HepG2 (cell line): ENCODE results near the gene SAC3D1. TPM values are rescaled to one million over a fixed set of nuclear protein-coding genes. Genes with fewer than 3 reads are reported as not detected.

Experiments used
- DR1 ChIP-seq: sonication (generic); formaldehyde crosslinking; IDR thresholded peaks from 2 replicates; pipeline ENCODE4 v1.8.0; 2021; ENCODE audit warnings: mild to moderate bottlenecking, missing genetic modification reagents, inconsistent platforms
- EP300 ChIP-seq, 3 experiments: sonication (generic) in 1 of 3; formaldehyde crosslinking in 1 of 3; IDR thresholded peaks; 2 replicates each; pipeline versions ENCODE4 v1.5.1 to v1.6.1; 2011 to 2020; ENCODE audit warnings: low read depth in 2 of 3, low read length in 2 of 3, borderline replicate concordance in 1 of 3, improper control_type of control experiment in 1 of 3, mild to moderate bottlenecking in 1 of 3, missing genetic modification reagents in 1 of 3, moderate library complexity in 1 of 3
- FOXC1 ChIP-seq: sonication (generic); formaldehyde crosslinking; IDR thresholded peaks from 2 replicates; pipeline ENCODE4 v1.8.0; 2022; ENCODE audit warnings: mild to moderate bottlenecking, missing genetic modification reagents, borderline replicate concordance
- GPN1 ChIP-seq: sonication (generic); formaldehyde crosslinking; IDR thresholded peaks from 2 replicates; pipeline ENCODE4 v1.5.1; 2020; ENCODE audit warnings: missing genetic modification reagents, borderline replicate concordance
- HOMEZ ChIP-seq: IDR thresholded peaks from 2 replicates; pipeline ENCODE4 v1.6.1; 2016; ENCODE audit warnings: low read depth
- SMAD3 ChIP-seq: sonication (generic); formaldehyde crosslinking; IDR thresholded peaks from 2 replicates; pipeline ENCODE4 v1.4.0; 2020; ENCODE audit warnings: missing genetic modification reagents
- SOX6 ChIP-seq, 2 experiments: fragments of 450-650 bp in 1 of 2; sonication (generic) in 1 of 2; formaldehyde crosslinking in 1 of 2; IDR thresholded peaks; 2 replicates each; pipeline versions ENCODE4 v1.4.0 to v1.6.1; 2017 to 2020; ENCODE audit warnings: antibody characterized with exemption in 1 of 2, mild to moderate bottlenecking in 1 of 2, missing genetic modification reagents in 1 of 2
- SRY ChIP-seq: sonication (generic); formaldehyde crosslinking; IDR thresholded peaks from 2 replicates; pipeline ENCODE4 v1.8.0; 2022; ENCODE audit warnings: mild to moderate bottlenecking, missing genetic modification reagents
- SSRP1 ChIP-seq: IDR thresholded peaks from 2 replicates; pipeline ENCODE4 v1.6.1; 2016; ENCODE audit warnings: control low read depth
- TARDBP ChIP-seq: sonication (generic); formaldehyde crosslinking; IDR thresholded peaks from 2 replicates; pipeline ENCODE4 v1.8.0; 2022; ENCODE audit warnings: mild to moderate bottlenecking, missing genetic modification reagents
- XRCC5 ChIP-seq: fragments of 200-400 bp; formaldehyde crosslinking; optimal IDR thresholded peaks from 2 replicates; pipeline ENCODE3; 2017; ENCODE audit warnings: mild to moderate bottlenecking, low read length
- YY1 ChIP-seq: IDR thresholded peaks from 2 replicates; pipeline ENCODE4 v1.6.1; 2011; ENCODE audit warnings: low read length, low read depth, moderate library complexity, mild to moderate bottlenecking; ENCODE audit not compliant: insufficient read depth, insufficient replicate concordance
- ZFP91 ChIP-seq: sonication (generic); formaldehyde crosslinking; IDR thresholded peaks from 2 replicates; pipeline ENCODE4 v1.9.0; 2022; ENCODE audit warnings: missing genetic modification reagents, mild to moderate bottlenecking, borderline replicate concordance
- ZNF484 ChIP-seq: sonication (generic); formaldehyde crosslinking; IDR thresholded peaks from 2 replicates; pipeline ENCODE4 v1.5.1; 2020; ENCODE audit warnings: mild to moderate bottlenecking, low read depth, missing genetic modification reagents, borderline replicate concordance
- ZNF547 ChIP-seq: sonication (generic); formaldehyde crosslinking; IDR thresholded peaks from 2 replicates; pipeline ENCODE4 v1.5.1; 2020; ENCODE audit warnings: mild to moderate bottlenecking, missing genetic modification reagents
- ZNF556 ChIP-seq: sonication (generic); formaldehyde crosslinking; IDR thresholded peaks from 2 replicates; pipeline ENCODE4 v1.4.0; 2020; ENCODE audit warnings: mild to moderate bottlenecking, missing genetic modification reagents, borderline replicate concordance
- ZNF746 ChIP-seq: sonication (generic); formaldehyde crosslinking; IDR thresholded peaks from 2 replicates; pipeline ENCODE4 v1.8.0; 2022; ENCODE audit warnings: mild to moderate bottlenecking, missing genetic modification reagents
- ZSCAN30 ChIP-seq: sonication (generic); formaldehyde crosslinking; IDR thresholded peaks from 2 replicates; pipeline ENCODE4 v1.5.0; 2020; ENCODE audit warnings: mild to moderate bottlenecking, missing genetic modification reagents
- polyA plus RNA-seq, 8 experiments: library from polyadenylated mRNA; depleted of rRNA in 3 of 8; stranded (reverse) in 7 of 8; unstranded in 1 of 8; fragments of >200 nt; fragmentation: Illumina TruSeq in 4 of 8; extraction: Trizol in 4 of 8; gene quantifications; 2 replicates each; pipeline versions ENCODE4 v1.2.1 to v1.2.3, GENCODE V29; 2011 to 2016; ENCODE audit warnings: low read depth in 4 of 8, missing spikeins in 1 of 8, mixed read lengths in 1 of 8; ENCODE audit not compliant: insufficient read depth in 1 of 8
- total RNA-seq, 5 experiments: library from RNA; depleted of rRNA; stranded (reverse); fragments of >200 nt; fragmentation: Illumina TruSeq; extraction: Trizol; gene quantifications; 2 replicates each; pipeline ENCODE4 v1.2.3, GENCODE V29; 2016; ENCODE audit warnings: low read depth in 1 of 5
- TF ChIP-seq, protein P1 (sequence below): sonication (generic); formaldehyde crosslinking; IDR thresholded peaks from 2 replicates; pipeline ENCODE4 v1.4.0; 2020; ENCODE audit warnings: missing genetic modification reagents
- TF ChIP-seq, protein P2 (sequence below), 2 experiments: fragments of 450-650 bp in 1 of 2; sonication (generic) in 1 of 2; formaldehyde crosslinking; IDR thresholded peaks; 2 replicates each; pipeline versions ENCODE4 v1.5.0 to v1.8.0; 2020 to 2022; ENCODE audit warnings: mild to moderate bottlenecking in 1 of 2, missing genetic modification reagents in 1 of 2

Gene SAC3D1
- total and polyA plus RNA-seq, 2 of the 13 experiments (the other 11 are each of a cell fraction or from before 2014, with no cell fraction given) = 7.4 to 36.3 TPM

DNA sequence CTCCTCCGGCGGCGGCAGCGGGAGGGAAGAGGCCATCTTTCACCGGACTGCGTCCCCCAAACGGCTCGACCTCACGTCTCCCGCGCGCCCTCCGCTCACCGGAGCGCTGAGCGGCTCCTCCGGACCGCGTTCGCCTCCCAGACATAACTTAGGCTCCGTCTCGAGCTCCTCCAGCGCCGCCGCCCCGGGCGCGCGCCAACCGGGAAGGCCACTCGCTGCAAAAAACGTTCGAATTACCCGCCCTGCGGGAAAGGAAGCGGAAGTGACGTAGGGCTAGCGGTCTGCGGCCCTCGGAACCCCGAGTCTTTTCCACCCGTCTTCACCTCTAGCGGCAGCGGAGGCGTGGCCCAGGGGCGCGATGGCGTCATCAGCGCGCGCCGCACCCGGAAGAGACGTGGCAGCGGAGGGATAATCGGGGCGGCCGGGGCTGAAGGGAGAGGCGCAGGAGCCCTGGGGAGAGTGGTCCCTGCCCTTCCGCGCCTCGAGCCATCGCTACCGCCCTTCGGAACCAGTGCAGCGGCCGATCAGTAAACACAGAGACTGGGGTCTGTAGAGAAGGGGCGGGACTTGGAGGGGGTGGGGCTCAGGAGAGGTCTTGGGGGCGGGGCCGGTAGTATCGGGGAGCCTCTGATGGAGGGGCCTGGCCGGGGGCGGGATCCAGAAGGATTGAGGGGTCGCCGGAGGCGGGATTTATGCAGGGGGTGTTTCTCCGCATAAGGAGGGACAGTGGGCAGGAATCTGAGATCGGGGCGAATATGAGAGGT lies 43.0 kb downstream of the SAC3D1 start, which contains the start of the genes CDCA5 and ZFPL1 (continued):
- 0 out of 4 replicates have a peak, but pooled peaks of 1 of the 2 experiments have one; percentile 40 for TF ChIP-seq EP300 (IDR thresholded peaks at IDR 0.05; ENCODE audit: low read depth in 2 of 2, low read length in 2 of 2)
- TF ChIP-seq EP300 (CRISPR knock-in tag; IDR thresholded peaks at IDR 0.05; ENCODE audit: borderline replicate concordance) = peak; percentile 43; the same call in 1 of the 2 replicates
- 0 out of 2 replicates have a peak, but pooled peaks have one; percentile 25 for TF ChIP-seq SSRP1
- TF ChIP-seq GPN1 (CRISPR knock-in tag) = 0 out of 2 replicates have a peak, but pooled peaks have one; percentile 14
- TF ChIP-seq ZNF556 (CRISPR knock-in tag) = peak; percentile 87; the same call in 1 of the 2 replicates
- 0 out of 2 replicates have a peak, but pooled peaks have one; percentile 42 for TF ChIP-seq FOXC1 (CRISPR knock-in tag)
- peak; percentile 90 for TF ChIP-seq TARDBP (CRISPR knock-in tag)
- TF ChIP-seq, protein P1, sequence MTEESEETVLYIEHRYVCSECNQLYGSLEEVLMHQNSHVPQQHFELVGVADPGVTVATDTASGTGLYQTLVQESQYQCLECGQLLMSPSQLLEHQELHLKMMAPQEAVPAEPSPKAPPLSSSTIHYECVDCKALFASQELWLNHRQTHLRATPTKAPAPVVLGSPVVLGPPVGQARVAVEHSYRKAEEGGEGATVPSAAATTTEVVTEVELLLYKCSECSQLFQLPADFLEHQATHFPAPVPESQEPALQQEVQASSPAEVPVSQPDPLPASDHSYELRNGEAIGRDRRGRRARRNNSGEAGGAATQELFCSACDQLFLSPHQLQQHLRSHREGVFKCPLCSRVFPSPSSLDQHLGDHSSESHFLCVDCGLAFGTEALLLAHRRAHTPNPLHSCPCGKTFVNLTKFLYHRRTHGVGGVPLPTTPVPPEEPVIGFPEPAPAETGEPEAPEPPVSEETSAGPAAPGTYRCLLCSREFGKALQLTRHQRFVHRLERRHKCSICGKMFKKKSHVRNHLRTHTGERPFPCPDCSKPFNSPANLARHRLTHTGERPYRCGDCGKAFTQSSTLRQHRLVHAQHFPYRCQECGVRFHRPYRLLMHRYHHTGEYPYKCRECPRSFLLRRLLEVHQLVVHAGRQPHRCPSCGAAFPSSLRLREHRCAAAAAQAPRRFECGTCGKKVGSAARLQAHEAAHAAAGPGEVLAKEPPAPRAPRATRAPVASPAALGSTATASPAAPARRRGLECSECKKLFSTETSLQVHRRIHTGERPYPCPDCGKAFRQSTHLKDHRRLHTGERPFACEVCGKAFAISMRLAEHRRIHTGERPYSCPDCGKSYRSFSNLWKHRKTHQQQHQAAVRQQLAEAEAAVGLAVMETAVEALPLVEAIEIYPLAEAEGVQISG (CRISPR knock-in tag) = peak; percentile 92
- TF ChIP-seq ZNF484 (CRISPR knock-in tag) = no peak; the same call in 1 of the 2 replicates
- peak; percentile 41; the same call in 1 of the 2 replicates for TF ChIP-seq SMAD3
- TF ChIP-seq ZFP91 (CRISPR knock-in tag) = peak; percentile 90; the same call in 1 of the 2 replicates
- TF ChIP-seq ZNF746 (CRISPR knock-in tag) = peak; percentile 37; the same call in 1 of the 2 replicates
- no peak for TF ChIP-seq XRCC5
- peak; percentile 60; the same call in 1 of the 2 replicates for TF ChIP-seq HOMEZ (CRISPR knock-in tag)
- peak; percentile 22; the same call in 1 of the 2 replicates for TF ChIP-seq ZNF547 (CRISPR knock-in tag)
- TF ChIP-seq SOX6 (IDR thresholded peaks at IDR 0.05) = no peak
- TF ChIP-seq SOX6 (CRISPR knock-in tag; IDR thresholded peaks at IDR 0.05) = 0 out of 2 replicates have a peak, but pooled peaks have one; percentile 40
- TF ChIP-seq ZSCAN30 = no peak
- TF ChIP-seq SRY (CRISPR knock-in tag) = no peak; the same call in 1 of the 2 replicates
- peak; percentile 70; the same call in 1 of the 2 replicates for TF ChIP-seq DR1 (CRISPR knock-in tag)
- TF ChIP-seq, protein P2, sequence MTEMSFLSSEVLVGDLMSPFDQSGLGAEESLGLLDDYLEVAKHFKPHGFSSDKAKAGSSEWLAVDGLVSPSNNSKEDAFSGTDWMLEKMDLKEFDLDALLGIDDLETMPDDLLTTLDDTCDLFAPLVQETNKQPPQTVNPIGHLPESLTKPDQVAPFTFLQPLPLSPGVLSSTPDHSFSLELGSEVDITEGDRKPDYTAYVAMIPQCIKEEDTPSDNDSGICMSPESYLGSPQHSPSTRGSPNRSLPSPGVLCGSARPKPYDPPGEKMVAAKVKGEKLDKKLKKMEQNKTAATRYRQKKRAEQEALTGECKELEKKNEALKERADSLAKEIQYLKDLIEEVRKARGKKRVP (CRISPR knock-in tag; IDR thresholded peaks at IDR 0.05) = peak in 1 of 2 experiments; percentile 80; a peak in 2 of 4 replicates
- TF ChIP-seq YY1 = peak; percentile 64
